Keratinocyte (primary cell): ENCODE results near the gene BMX. TPM values are rescaled to one million over a fixed set of nuclear protein-coding genes. Genes with fewer than 3 reads are reported as not detected.

Experiments used
- DNase-seq: peaks from one replicate; pipeline ENCODE4 v3.0.0-alpha.2; 2011; ENCODE audit warnings: low read depth, missing footprints, low spot score
- FAIRE-seq: peaks from 2 replicates; lab custom pipeline; 2011; peaks lifted over from hg19 to GRCh38; lab: Jason Lieb, UNC
- H2AFZ ChIP-seq: 2 replicates; pipeline ENCODE4 v1.6.0; 2012; ENCODE audit warnings: low read length, control low read depth, inconsistent platforms; ENCODE audit not compliant: control insufficient read depth
- H3K27ac ChIP-seq: 2 replicates; pipeline ENCODE4 v1.5.1; 2011; ENCODE audit warnings: low read length; ENCODE audit not compliant: control insufficient read depth, insufficient read depth
- H3K27me3 ChIP-seq: 3 replicates; pipeline ENCODE4 v1.6.0; 2011; ENCODE audit warnings: low read length; ENCODE audit not compliant: control insufficient read depth, insufficient read depth; ENCODE audit errors: extremely low read depth
- H3K36me3 ChIP-seq, 2 experiments: 2 replicates in 1 of 2; 3 replicates in 1 of 2; pipeline ENCODE4 v1.5.1; 2011; ENCODE audit warnings: low read length in 2 of 2, mild to moderate bottlenecking in 1 of 2; ENCODE audit not compliant: control insufficient read depth in 2 of 2, insufficient read depth in 2 of 2; ENCODE audit errors: extremely low read depth in 1 of 2
- H3K4me1 ChIP-seq: 3 replicates; pipeline ENCODE4 v1.5.1; 2011; ENCODE audit warnings: low read length; ENCODE audit not compliant: control insufficient read depth, insufficient read depth; ENCODE audit errors: extremely low read depth
- H3K4me2 ChIP-seq: 3 replicates; pipeline ENCODE4 v1.6.0; 2011; ENCODE audit warnings: low read depth, low read length; ENCODE audit not compliant: control insufficient read depth, insufficient read depth; ENCODE audit errors: extremely low read depth
- H3K4me3 ChIP-seq, 3 experiments: fragments of 200-600 bp in 1 of 3; sonication (generic) in 1 of 3; 2 replicates in 2 of 3; 3 replicates in 1 of 3; pipeline ENCODE4 v1.5.1; 2011 to 2016; ENCODE audit warnings: low read length in 3 of 3, mild to moderate bottlenecking in 3 of 3, control low read depth in 2 of 3, inconsistent platforms in 1 of 3, low read depth in 1 of 3, mixed read lengths in 1 of 3, mixed run types in 1 of 3, moderate library complexity in 1 of 3; ENCODE audit not compliant: control insufficient read depth in 2 of 3, insufficient read depth in 2 of 3; ENCODE audit errors: extremely low read depth in 1 of 3
- H3K79me2 ChIP-seq: 2 replicates; pipeline ENCODE4 v1.6.0; 2012; ENCODE audit warnings: low read length; ENCODE audit not compliant: control insufficient read depth, insufficient read depth
- H3K9ac ChIP-seq: 3 replicates; pipeline ENCODE4 v1.6.0; 2011; ENCODE audit warnings: low read length; ENCODE audit not compliant: control insufficient read depth, insufficient read depth; ENCODE audit errors: extremely low read depth
- H3K9me1 ChIP-seq: 3 replicates; pipeline ENCODE4 v1.6.0; 2011; ENCODE audit warnings: low read length; ENCODE audit not compliant: control insufficient read depth, insufficient read depth; ENCODE audit errors: extremely low read depth
- H3K9me3 ChIP-seq: 2 replicates; pipeline ENCODE4 v1.5.1; 2012; ENCODE audit warnings: low read depth, low read length; ENCODE audit not compliant: control insufficient read depth
- H4K20me1 ChIP-seq: 3 replicates; pipeline ENCODE4 v1.6.0; 2011; ENCODE audit warnings: low read length; ENCODE audit not compliant: control insufficient read depth, insufficient read depth; ENCODE audit errors: extremely low read depth
- EZH2 ChIP-seq: IDR thresholded peaks from one replicate; pipeline ENCODE4 v1.6.1; 2012; ENCODE audit warnings: inconsistent platforms, mild to moderate bottlenecking, low read length, moderate library complexity
- dilution Hi-C: fragments of 300-500 bp; cut with MboI; formaldehyde crosslinking; loops from one replicate; pipeline ENCODE4 v1.7.0; 2020; ENCODE audit warnings: low sequenced_read_pairs; ENCODE audit not compliant: extremely low pct_ligation_motif_present
- polyA plus RNA-seq, 5 experiments: library from polyadenylated mRNA; depleted of rRNA in 3 of 5; stranded (reverse) in 3 of 5; stranded (forward) in 1 of 5; unstranded in 1 of 5; fragments of >200 nt; gene quantifications; 1 replicate in 1 of 5; 2 replicates in 3 of 5; 3 replicates in 1 of 5; pipeline versions ENCODE4 v1.2.1 to v1.2.3, GENCODE V29; 2011 to 2012; ENCODE audit warnings: missing spikeins in 2 of 5, low read depth in 1 of 5, low replicate concordance in 1 of 5
- TF ChIP-seq, protein P1 (sequence below), 3 experiments: IDR thresholded peaks in 1 of 3; conservative IDR thresholded peaks in 1 of 3; optimal IDR thresholded peaks in 1 of 3; 2 replicates in 2 of 3; 3 replicates in 1 of 3; pipeline versions ENCODE3 to v1.5.1; 2011; ENCODE audit warnings: low read length in 3 of 3, mild to moderate bottlenecking in 3 of 3, moderate library complexity in 2 of 3, control low read depth in 1 of 3, inconsistent platforms in 1 of 3; ENCODE audit not compliant: insufficient read depth in 2 of 3; ENCODE audit errors: extremely low read depth in 1 of 3

BMX gene
- polyA plus RNA-seq, 1 donor (not counting 4 experiments of a cell fraction or from before 2014, with no cell fraction given): 0.09 TPM

DNA sequence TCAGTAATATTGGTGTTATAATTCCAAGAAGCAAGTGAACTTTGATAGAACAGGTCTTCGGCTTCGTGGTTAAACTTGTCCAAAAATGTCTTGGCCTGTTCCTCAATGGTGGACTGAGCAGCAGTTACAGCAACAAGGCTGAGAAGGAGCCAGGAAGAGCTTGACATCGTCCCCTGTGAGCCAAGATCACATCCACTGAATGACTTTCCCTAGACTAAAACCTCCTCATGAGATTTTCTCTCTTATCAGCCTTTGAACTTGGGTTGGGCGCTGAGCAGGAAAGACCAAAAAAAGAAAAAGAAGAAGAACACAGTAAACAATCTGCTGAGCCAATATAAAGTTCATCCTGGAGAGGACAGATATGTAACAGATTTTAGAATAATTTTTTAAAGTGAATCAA lies 100.1 kb downstream of the BMX start, which contains the start of gene ACE2:
Gene ACE2, minus strand, starts transcription at position 216 of the 400 bp plus-strand sequence. Its CDS starts 49 bp downstream, at position 167.
- no peaks in the 10 kb centered on the region for H3K9me1 ChIP-seq
- no peak for TF ChIP-seq EZH2
- TF ChIP-seq, protein P1, sequence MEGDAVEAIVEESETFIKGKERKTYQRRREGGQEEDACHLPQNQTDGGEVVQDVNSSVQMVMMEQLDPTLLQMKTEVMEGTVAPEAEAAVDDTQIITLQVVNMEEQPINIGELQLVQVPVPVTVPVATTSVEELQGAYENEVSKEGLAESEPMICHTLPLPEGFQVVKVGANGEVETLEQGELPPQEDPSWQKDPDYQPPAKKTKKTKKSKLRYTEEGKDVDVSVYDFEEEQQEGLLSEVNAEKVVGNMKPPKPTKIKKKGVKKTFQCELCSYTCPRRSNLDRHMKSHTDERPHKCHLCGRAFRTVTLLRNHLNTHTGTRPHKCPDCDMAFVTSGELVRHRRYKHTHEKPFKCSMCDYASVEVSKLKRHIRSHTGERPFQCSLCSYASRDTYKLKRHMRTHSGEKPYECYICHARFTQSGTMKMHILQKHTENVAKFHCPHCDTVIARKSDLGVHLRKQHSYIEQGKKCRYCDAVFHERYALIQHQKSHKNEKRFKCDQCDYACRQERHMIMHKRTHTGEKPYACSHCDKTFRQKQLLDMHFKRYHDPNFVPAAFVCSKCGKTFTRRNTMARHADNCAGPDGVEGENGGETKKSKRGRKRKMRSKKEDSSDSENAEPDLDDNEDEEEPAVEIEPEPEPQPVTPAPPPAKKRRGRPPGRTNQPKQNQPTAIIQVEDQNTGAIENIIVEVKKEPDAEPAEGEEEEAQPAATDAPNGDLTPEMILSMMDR (optimal IDR thresholded peaks at IDR 0.05 in 1 of 3, IDR thresholded peaks at IDR 0.05 in 1 of 3, conservative IDR thresholded peaks at IDR 0.05 in 1 of 3; ENCODE audit: extremely low read depth in 1 of 3, insufficient read depth in 2 of 3, low read length in 3 of 3): no peak
- no peak within 1 kb of the TSS for H2AFZ ChIP-seq
- H3K36me3 ChIP-seq: no peaks in the 10 kb centered on the region
- DNase-seq (no peak), FAIRE-seq (peak; percentile 41)
- H4K20me1 ChIP-seq: no peaks in the 10 kb centered on the region
- no peak within 1 kb of the TSS for H3K4me3 ChIP-seq
- no peaks in the 10 kb centered on the region for H3K27me3 ChIP-seq
- H3K9me3 ChIP-seq: no peaks in the 10 kb centered on the region
- no peak within 1 kb of the TSS for H3K4me2 ChIP-seq
- dilution Hi-C loops: no loop called here
- no peak within 1 kb of the TSS for H3K27ac ChIP-seq
- H3K4me1 ChIP-seq: no peaks in the 10 kb centered on the region
- H3K9ac ChIP-seq: no peak within 1 kb of the TSS
- no peaks in the 10 kb centered on the region for H3K79me2 ChIP-seq

DNA sequence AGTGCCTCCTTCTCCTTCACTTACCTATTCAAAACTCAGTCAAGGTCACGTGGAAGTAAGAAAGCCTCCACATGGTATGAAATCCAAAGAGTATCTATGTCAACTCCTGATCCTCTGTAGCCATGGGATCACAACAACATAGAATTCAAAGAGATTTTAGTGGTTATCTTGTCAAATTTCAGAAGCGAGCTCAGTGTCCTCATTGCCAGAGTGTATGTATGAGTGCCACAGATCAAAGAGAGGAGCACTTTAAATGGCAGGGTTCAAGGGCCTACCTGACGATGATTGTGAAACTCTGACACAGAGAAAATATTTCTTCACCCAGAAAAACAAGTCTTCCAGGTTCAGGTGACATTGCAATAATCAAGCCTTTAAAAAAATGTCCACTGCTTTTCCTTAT lies 101.3 kb downstream of the BMX start:
- Histone ChIP-seq H3K36me3 (no peaks in the 10 kb centered on the region), H3K4me2 (no peak overlapping the region), H2AFZ (no peak overlapping the region), H3K27ac (no peak overlapping the region), H3K9me3 (no peaks in the 10 kb centered on the region), H4K20me1 (no peaks in the 10 kb centered on the region), H3K9me1 (no peaks in the 10 kb centered on the region), H3K79me2 (no peaks in the 10 kb centered on the region), H3K4me1 (no peaks in the 10 kb centered on the region), H3K9ac (no peak overlapping the region), H3K27me3 (no peaks in the 10 kb centered on the region), H3K4me3 (no peak overlapping the region)
- DNase-seq (no peak), FAIRE-seq (no peak)
- dilution Hi-C loops: no loop called here
- TF ChIP-seq, protein P1 (optimal IDR thresholded peaks at IDR 0.05 in 1 of 3, IDR thresholded peaks at IDR 0.05 in 1 of 3, conservative IDR thresholded peaks at IDR 0.05 in 1 of 3; ENCODE audit: extremely low read depth in 1 of 3, insufficient read depth in 2 of 3, low read length in 3 of 3): no peak
